GM18517 (cell line): Measurements from ENCODE around the gene KLF17.
"Not testable (repeated sequence)": the region's sequence is repeated elsewhere in the genome, so short reads cannot be mapped to it uniquely, and the experiment has no call there.

Experiments used
- ATAC-seq: cut with Tn5 transposase; IDR thresholded peaks from one replicate; pipeline ENCODE4 v1.9.1; 2021; ENCODE audit warnings: mild to moderate bottlenecking, moderate library complexity; ENCODE audit not compliant: unreplicated experiment

KLF17 gene

DNA sequence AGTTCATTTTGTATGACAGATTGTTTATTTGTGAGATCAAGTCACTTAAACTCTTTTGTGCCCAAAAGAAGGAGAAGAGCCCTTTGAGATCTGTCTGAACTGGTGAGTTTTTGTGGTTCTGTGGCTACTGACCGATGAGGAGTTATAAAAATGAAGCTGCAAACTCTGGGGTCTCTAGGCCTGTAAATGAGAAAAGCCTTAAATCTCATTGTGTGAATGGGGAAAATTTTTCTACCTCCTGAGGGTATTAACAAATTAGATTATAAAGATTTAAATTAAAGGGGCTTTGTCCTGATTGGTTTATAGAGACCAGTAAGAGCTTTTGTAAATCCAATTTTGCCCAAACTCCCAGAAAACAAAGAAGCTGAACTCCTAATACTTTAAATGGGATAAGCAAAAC, 9.7 kb upstream of the KLF17 start:
- no peak for ATAC-seq

DNA sequence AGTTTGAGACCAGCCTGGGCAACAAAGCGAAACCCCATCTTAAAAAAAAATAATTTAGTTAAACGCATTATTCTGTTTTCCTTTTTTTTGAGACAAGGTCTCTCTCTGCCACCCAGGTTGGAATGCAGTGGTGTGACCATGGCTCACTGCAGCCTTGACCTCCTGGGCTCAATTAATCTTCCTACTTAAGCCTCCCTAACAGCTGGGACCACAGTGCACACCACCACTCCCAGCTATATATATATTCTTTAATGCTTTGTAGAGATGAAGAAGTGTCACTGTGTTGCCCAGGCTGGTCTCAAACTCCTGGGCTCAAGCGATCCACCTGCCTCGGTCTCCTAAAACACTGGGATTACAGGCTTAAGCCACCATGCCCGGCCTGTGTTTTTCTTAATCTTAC, 7.7 kb upstream of the KLF17 start:
- no peak for ATAC-seq

DNA sequence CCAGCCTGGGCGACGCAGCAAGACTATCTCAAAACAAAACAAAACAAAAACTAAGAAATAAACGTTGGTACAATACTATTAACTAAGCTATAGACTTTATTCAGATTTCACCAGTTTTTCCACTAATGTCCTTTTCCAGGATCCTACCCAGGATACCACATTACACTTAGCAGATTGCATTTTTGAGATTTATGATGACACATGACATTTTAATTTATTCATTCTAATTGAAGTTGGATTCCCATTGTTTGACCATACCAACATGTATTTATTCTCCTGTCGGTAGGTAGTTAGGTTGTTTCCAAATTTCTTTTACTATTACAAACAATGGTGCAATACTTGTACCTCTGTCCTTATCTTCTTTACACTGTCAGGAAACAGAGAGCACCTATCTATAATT, 6.8 kb upstream of the KLF17 start:
- ATAC-seq: no peak

DNA sequence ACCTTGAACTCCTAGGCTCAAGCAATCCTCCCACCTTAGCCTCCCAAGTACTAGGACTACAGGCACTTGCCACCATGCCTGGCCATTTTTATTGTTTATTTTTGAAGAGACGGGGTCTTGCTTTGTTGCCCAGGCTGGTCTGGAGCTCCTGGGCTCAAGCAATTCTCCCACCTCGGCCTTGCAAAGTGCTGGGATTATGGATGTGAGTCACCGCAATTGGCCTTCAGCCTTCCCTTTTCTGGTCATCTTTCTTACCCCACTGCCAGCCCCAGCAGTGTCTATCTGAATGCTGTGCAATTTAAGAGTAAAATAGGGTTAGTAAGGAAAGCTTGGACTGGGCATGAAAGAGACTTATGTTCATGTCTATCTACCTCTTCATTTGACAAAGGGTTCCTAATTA, 6.1 kb upstream of the KLF17 start:
- no peak for ATAC-seq

DNA sequence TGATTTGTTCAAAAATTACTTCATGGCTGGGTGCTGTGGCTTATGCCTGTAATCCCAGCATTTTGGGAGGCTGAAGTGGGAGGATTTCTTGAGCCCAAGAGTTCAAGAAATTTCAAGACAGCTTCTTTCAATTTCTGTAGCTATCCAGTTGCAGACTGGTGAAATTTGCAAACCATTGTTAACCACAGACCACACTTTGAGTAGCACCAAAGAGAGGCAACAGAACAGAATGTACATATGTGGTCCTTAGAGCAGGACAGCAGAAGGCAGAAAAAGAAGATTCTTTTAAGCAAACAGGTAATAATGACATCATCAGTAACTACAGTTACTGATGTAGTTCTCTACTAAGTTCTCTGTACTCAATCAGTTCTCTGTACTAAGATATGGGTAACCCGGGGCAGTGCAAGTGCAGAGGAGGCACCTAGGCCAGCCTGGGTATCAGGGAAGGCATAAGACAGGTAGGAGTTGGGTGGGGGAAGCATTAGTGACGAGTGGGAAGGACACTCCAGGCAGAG, 5.5 kb upstream of the KLF17 start:
- no peak for ATAC-seq

DNA sequence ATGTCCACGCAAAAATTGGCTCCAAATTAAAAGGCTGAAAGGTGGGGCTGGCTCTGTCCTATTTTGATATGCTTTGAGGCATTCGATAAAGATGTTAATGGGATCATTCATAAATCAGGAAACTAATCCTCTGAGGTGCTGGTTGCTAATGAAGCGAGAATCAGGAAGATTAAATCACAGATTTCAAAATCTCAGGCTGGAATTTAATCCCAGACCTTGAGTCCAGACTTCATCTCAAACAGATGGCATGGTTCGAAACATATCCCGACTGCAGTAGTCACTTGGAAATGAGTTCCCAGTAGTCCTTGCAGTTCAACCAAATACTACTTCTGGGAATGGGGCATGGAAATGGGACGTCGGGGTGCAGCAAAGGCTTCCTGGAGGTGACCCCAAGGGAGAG, 4.5 kb upstream of the KLF17 start:
- ATAC-seq: no peak

DNA sequence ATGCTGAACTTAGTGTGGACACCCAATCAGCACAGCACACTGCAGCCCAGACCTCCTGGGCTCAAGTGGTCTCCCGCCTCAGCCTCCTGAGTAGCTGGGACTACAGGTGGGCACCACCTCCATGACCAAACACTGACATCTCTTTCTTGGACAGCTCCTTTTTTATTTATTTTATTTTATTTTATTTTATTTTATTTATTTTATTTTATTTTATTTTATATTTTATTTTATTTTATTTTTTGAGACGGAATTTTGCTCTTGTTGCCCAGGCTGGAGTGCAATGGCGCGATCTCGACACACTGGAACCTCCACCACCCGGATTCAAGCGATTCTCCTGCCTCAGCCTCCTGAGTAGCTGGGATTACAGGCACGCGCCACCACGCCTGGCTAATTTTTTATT, 1.3 kb upstream of the KLF17 start:
- ATAC-seq: not testable (repeated sequence)

DNA sequence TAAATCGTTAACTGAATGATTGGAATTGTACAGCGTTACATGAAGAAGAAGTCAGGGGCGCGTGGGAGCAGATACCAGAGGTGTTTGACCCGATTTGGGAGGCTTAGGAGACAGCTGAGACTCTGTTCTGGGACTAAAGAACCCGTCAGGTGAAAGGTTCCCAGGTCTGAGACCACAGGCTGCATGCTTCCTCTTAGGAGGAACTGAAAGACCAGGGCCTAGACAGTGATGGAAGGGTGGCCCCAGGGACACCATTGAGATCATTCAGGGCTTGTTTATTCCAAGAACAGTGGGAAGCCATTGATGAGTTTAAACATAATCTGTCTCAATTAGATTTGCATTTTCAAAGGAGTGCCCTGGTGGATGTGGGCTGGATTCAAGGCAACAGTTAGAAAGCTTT, 904 bp downstream of the KLF17 start:
- no peak for ATAC-seq

DNA sequence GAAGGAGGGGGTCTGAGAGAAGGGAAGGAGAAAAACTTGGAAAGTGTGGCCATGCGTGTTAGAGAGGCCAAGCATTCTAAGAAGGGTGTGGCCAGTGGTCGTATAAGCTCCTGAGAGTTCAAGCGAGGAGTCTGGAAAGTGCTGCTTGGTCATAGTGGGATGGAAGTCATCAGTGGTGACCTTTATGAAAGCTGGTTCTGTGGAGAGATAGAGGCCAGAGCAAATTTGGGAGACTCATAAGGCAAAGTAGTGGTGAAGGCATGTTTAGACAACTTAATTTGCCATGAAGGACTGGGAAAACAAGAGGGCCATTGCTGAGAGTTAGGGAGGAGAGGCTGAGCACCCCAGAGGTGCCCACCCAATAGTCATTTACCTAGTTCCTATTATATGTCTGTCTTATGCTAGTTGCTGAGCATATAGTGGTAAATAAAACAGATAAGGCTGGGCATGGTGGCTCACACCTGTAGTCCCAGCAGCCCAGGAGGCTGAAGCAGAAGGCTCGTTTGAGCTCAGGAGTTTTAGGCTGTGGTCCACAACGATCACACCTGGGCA, 1.9 kb downstream of the KLF17 start:
- ATAC-seq: no peak

DNA sequence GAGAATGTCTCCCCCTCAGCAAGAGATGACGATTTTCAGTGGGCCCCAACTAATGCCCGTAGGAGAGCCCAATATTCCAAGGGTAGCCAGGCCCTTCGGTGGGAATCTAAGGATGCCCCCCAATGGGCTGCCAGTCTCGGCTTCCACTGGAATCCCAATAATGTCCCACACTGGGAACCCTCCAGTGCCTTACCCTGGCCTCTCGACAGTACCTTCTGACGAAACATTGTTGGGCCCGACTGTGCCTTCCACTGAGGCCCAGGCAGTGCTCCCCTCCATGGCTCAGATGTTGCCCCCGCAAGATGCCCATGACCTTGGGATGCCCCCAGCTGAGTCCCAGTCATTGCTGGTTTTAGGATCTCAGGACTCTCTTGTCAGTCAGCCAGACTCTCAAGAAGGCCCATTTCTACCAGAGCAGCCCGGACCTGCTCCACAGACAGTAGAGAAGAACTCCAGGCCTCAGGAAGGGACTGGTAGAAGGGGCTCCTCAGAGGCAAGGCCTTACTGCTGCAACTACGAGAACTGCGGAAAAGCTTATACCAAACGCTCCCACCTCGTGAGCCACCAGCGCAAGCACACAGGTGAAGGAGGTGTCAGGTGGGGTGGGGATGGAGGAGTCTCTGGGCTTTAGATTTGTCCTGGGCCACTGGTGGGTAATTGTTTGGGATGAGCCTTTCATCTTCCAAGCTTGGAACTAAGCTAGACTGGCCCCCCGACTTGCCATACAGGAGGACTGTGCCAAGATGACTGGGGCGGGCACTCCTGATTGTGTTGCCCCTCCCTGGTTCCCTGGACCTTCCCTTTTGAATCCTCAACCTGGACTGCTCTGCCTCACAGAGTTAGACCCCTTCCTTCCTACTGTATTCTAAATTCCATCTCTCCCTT, 11.2 kb downstream of the KLF17 start:
- ATAC-seq: no peak

DNA sequence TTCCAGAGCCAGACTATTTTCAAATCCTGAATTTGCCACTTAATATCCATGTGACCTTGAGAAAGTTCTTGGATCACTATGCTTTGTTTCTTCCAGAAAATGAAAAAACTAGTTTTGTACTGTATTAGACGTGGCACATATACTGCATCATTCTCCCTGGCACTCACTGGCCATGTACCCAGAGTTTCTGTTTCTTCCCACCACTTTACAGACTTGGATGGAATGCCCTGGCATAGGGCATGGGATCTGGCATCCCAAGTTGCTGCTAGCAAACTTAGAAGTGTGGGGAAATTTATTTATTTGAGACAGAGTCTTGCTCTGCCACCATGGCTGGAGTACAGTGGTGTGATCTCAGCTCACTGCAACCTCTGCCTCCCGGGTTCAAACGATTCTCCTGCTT, 12.8 kb downstream of the KLF17 start:
- ATAC-seq: no peak

DNA sequence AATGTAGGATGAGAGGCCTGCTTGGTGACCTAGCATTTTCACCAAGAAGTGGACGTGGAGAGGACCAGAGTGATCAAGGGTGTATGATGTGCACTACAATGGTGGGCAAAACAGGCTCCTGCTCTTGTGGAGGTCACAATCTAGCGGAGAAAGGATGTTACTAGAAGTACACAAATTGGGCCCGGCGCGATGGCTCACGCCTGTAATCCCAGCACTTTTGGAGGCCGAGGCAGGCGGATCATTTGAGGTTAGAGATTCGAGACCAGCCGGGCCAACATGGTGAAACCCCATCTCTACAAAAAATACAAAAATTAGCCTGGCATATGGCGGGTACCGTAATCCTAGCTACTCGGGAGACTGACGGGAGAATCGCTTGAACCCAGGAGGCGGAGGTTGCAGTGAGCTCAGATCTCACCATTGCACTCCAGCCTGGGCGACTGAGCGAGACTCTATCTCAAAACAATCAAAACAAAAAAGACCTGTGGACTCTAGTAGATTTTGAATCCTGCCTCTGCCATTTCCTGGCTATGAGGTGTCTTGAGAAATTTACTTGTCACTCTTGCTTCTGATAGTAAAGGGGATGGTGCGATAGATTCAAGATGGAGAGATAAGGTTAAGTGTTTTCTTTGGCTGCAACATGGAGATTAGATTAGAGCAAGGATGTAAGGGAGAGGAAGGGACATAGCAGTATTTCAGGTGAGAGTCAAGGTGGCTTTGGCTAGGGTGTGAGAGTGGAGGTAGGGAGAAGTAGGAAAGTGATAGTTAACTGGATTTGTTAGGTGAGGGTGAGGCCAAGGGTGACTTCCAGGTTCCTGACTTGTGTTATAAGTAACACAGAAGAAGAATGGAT, 15.7 kb downstream of the KLF17 start:
- ATAC-seq: no peak

DNA sequence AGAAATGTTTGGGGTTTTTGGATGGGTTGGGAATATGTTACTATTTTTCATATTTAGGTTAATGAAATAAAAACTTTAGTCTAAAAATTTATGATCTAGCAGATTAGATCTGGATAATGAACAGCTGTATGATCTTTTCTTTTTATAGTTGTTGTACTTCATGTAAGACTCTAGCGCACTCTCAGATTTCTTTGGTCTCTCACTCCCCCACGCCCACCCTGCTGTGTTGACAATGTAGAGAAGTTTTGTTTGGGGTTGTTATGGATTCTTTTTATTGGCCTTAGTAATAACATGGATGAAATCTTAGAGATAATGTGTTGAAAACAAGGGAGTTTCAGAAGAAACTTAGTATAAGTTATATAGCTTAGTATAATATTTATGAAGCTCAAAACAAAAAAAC, 17.3 kb downstream of the KLF17 start:
- no peak for ATAC-seq

DNA sequence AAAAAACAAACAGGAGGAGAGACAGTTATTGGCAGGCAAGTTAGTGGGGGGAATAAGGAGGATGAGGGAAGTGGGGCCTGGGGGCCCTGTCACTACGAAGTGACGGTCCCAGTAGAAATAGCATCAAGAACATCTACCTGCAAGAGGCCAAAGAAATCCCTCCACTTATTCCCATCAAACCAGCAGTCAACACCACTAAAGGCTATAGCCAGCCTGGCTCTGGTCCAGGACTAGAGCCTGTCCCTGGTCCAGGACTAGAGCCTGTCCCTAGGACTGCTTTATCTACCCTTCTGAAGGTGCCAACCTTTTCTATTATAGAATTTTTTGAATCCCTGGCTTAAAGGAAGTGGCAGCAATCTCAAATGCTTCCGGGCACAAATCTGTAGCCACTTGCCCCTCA, 19.6 kb downstream of the KLF17 start:
- no peak for ATAC-seq

DNA sequence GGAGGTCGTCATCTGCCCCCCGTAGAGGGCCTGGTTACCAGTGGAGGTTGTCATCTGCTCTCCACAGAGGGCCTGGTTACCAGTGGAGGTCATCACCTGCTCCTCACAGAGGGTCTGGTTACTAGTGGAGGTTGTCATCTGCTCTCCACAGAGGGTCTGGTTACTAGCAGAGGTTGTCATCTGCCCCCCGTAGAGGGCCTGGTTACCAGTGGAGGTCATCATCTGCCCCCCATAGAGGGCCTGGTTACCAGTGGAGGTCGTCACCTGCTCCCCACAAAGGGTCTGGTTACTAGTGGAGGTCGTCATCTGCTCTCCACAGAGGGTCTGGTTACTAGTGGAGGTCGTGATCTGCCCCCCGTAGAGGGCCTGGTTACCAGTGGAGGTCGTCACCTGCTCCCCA, 20.9 kb downstream of the KLF17 start:
- not testable (repeated sequence) for ATAC-seq

DNA sequence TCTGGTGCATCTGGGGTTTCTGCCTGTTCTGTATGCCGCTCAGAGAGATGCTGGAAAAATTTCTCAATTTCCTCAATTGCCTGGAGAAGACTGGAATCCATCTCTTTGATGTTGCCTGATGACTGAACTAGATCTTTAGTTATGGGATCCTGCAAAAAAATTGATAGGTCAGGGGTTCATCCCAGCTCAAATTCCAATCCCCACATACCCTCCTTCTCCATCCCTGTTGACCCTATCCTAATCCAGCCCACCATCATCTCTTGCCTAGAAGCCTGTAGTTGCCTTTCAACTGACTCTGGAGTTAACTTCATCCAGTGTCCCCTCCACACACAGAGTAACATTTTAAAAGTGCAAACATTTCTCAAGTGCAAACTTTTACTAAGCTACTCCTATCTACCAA, 22.9 kb downstream of the KLF17 start, which contains the start of gene KLF18:
TSS of gene KLF18 (minus strand) at position 101 of the 400 bp plus-strand sequence. CDS start at position 101, 0 bp downstream.
- no peak for ATAC-seq

DNA sequence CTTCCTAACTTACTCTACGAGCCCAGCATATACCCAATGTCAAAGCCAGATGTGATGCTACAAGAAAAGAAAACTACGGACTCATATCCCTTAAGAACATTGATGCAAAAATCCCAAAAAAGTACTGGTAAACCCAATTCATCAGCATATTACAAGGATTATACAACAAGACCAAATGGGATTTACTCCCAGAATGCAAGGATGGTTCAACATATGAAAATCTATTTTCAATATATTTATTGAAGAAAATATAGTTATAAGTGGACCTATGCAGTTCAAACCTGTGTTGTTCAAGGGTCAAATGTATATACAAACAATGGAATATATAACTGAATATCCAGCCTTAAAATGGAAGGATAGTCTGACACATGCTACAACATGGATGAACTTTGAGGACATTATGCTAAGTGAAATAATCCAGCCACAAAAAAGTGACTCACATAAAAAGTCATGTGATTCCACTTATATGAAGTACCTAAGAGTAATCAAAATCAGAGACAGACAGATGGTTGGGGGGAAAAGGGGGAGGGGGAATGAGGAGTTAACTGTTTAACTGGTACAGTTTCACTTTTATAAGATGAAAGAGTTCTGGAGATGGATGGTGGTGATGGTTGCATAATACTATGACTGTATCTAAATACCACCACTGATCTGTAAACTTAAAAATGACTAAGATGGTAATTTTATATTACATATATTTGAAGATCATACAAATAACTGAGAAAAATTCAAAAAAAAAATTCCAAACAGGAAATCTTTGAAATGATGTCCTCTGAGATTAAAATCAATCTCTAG, 26.5 kb downstream of the KLF17 start:
- no peak for ATAC-seq

DNA sequence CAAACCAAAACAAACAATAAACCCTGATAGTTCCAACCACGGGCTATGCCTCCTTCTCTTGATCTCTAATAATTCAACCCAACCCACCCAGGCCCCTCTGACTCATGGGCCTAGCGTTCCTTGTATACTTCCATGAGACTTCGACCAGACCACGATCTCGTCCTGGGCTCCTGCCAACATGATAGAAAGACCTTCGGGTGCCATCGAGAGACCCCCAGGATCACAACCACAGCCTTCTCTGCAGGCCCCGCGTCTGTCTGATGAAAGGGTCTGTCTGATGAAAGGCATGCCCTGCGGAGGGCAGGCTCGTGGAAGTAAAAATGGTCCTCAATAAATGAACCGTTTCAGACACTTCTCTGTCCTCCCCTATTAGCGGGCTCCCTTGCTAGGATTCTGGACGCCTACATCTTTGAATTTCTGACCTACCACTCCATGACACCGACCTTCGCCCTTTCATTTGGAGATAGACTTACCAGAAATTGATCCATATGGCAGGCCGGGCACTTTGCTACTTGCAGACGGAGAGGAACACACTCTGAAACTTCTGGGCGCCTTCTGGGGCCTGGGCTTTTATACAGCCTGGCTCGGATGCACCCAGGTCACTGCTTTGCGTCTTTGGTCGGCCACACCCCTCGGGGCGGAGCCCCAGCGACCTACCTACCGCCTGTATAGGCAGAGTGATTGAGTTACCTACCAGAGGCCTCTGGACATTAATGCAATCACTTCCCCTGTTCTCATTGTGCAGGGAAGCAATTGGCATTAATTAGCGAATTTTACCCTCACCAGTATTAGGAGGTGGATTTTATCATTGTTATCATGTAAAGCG, 28.1 kb downstream of the KLF17 start:
- ATAC-seq: no peak

DNA sequence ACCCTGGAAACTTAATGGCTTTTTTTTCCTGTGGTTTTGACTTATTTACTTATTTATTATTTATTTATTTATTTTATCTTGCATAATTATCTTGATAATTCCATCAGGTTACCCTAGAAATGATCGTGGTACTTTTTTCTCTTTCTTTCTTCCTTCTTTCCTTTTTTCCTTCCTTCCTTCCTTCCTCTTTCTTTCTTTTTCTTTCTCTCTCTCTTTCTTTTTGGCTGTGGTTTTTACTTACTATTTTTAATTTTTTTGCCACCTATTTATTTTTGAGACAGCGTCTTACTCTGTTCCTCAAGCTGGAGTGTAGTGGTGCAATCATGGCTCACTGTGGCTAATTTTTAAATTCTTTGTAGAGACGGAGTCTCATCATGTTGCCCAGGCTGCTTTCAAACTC, 29.0 kb downstream of the KLF17 start:
- no peak for ATAC-seq

DNA sequence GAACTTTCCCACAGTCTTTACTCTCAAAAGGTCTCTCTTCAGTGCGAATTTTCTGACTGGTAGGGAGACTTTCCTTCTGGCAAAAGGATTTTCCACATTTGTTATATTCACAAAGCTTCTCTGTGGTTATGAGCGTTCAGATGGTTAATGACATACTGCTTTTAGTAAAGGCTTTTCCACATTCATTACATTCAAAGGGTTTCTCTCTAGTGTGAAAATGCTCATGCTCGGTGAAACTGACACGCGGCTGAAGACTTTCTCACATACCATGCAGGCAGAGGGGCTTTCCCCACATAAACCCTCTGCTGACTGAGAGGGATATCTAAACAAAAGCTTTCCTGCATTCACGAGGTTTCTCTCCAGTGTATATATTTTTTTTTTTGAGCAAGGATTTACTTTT, 32.7 kb downstream of the KLF17 start:
- ATAC-seq: no peak
